Tibial nerve (tissue), 4 donors: ENCODE results near the gene MRTFA. TPM values are rescaled to one million over a fixed set of nuclear protein-coding genes. Genes with fewer than 3 reads are reported as not detected.

Experiments
- DNase-seq, 2 donors: peaks; one replicate each; pipeline ENCODE4 v3.0.0-alpha.2; 2019; ENCODE audit warnings: low spot score in 2 of 2
- H3K27ac ChIP-seq, 4 donors: fragments of 200-600 bp; sonication (generic) in 3 of 4; one replicate each; pipeline ENCODE4 v1.5.1; 2017 to 2019; ENCODE audit warnings: mild to moderate bottlenecking in 1 of 4
- H3K27me3 ChIP-seq, 2 donors: fragments of 200-600 bp; sonication (generic) in 1 of 2; one replicate each; pipeline versions ENCODE4 v1.5.1 to v1.6.0; 2017 to 2019
- H3K36me3 ChIP-seq, 3 donors: fragments of 200-600 bp; sonication (generic); one replicate each; pipeline ENCODE4 v1.5.1; 2018 to 2019
- H3K4me1 ChIP-seq, 4 donors: fragments of 200-600 bp; sonication (generic) in 3 of 4; one replicate each; pipeline ENCODE4 v1.5.1; 2017 to 2019
- H3K4me3 ChIP-seq, 4 donors: fragments of 200-600 bp; sonication (generic) in 3 of 4; one replicate each; pipeline ENCODE4 v1.5.1; 2017 to 2019; ENCODE audit warnings: mild to moderate bottlenecking in 1 of 4, moderate library complexity in 1 of 4
- H3K9me3 ChIP-seq, 4 donors: fragments of 200-600 bp; sonication (generic) in 3 of 4; one replicate each; pipeline ENCODE4 v1.5.1; 2017 to 2019
- CTCF ChIP-seq, 5 experiments: fragments of 200-600 bp in 3 of 5; fragments of 450-650 bp in 2 of 5; sonication (generic) in 3 of 5; IDR thresholded peaks; one replicate each; pipeline ENCODE4 v1.5.1; 2016 to 2019; ENCODE audit warnings: antibody characterized with exemption in 5 of 5, mild to moderate bottlenecking in 3 of 5, moderate library complexity in 2 of 5
- EP300 ChIP-seq, 2 donors: sonication (generic); formaldehyde crosslinking; IDR thresholded peaks; one replicate each; pipeline ENCODE4 v1.6.1; 2017; ENCODE audit warnings: antibody characterized with exemption in 2 of 2, mild to moderate bottlenecking in 1 of 2
- POLR2A ChIP-seq, 2 donors: fragments of 450-650 bp; IDR thresholded peaks; one replicate each; pipeline ENCODE4 v1.6.1; 2017; ENCODE audit warnings: antibody characterized with exemption in 2 of 2, mild to moderate bottlenecking in 2 of 2, moderate library complexity in 2 of 2
- WGBS, 2 donors: methylation state at CpG; one replicate each; pipeline ENCODE4 v1.1.5; 2018; 5-methylcytosine and 5-hydroxymethylcytosine counted together
- total RNA-seq, 4 donors: library from RNA; depleted of rRNA; stranded (reverse); fragments of >200 nt; gene quantifications; one replicate each; pipeline ENCODE4 v1.1.0, GENCODE V29; 2016

The MRTFA gene
- total RNA-seq, 4 donors from 2014 or later: 69.7 to 119 (median 104) TPM

GRCh38 chr22:40607506-40607905 is 29.0 kb downstream of the MRTFA start:
- no peaks in the 10 kb centered on the region for H3K9me3 ChIP-seq
- no peak for DNase-seq
- peaks cover 0 to 62% (median 6%) of the 10 kb centered on the region in 4 donors for H3K4me1 ChIP-seq
- 73 to 87% methylated on average over 1 of the region's 1 CpG for WGBS, 2 donors
- no peaks in the 10 kb centered on the region for H3K27me3 ChIP-seq
- H3K27ac ChIP-seq: no peak overlapping the region
- TF ChIP-seq EP300 (IDR thresholded peaks at IDR 0.05) (no peak), POLR2A (IDR thresholded peaks at IDR 0.05) (no peak), CTCF (IDR thresholded peaks at IDR 0.05) (no peak)
- no peak overlapping the region for H3K4me3 ChIP-seq
- H3K36me3 ChIP-seq: no peaks in the 10 kb centered on the region

DNA sequence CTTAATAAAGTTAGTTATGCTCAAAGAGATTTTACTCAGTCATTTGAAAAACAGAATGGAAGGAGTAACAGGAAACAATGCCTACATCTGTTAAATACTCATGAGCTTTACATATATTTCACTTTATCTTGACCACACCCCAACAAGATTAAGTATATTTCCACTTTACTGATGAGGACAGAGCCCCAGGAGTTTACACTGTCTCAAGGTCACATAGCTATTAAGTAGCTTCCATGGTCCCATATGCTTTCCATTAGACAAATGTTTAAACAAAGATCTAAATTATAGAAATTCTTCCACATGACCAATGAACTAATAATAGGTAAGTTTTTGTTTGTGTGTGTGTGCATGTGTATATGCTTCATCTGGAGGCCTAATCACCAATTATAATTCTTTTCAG is 30.2 kb downstream of the MRTFA start:
- TF ChIP-seq EP300 (IDR thresholded peaks at IDR 0.05) (no peak), POLR2A (IDR thresholded peaks at IDR 0.05) (no peak), CTCF (IDR thresholded peaks at IDR 0.05) (no peak)
- Histone ChIP-seq H3K4me1 (peaks cover 0 to 69% (median 10%) of the 10 kb centered on the region in 4 donors), H3K4me3 (no peak overlapping the region), H3K9me3 (no peaks in the 10 kb centered on the region), H3K27ac (no peak overlapping the region), H3K27me3 (no peaks in the 10 kb centered on the region), H3K36me3 (no peaks in the 10 kb centered on the region)
- no peak for DNase-seq

DNA sequence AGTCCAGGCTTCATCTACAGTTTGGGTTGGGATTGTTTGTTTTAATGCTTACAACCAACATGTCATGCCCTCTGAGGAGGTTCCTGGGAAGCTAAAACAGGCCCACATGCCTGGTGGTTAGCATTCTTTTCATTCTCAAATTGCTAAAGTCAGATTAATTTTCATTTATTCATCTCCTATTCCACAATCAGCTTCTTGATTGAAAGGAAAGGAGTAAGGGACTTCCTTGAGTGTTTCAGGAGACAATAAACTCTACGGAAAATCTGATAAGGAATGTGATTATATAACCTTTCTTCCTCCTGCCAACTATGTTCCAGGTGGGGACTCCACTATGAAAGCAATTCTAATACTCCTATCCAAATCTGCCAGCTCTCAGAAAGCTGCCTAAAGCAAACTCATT is 30.8 kb downstream of the MRTFA start:
- no peak for TF ChIP-seq POLR2A (IDR thresholded peaks at IDR 0.05)
- TF ChIP-seq CTCF (IDR thresholded peaks at IDR 0.05): no peak
- no peak for TF ChIP-seq EP300 (IDR thresholded peaks at IDR 0.05)
- 33 to 41% methylated on average over 1 of the region's 1 CpG for WGBS, 2 donors
- H3K4me1 ChIP-seq: peaks cover 0 to 73% (median 10%) of the 10 kb centered on the region in 4 donors

DNA sequence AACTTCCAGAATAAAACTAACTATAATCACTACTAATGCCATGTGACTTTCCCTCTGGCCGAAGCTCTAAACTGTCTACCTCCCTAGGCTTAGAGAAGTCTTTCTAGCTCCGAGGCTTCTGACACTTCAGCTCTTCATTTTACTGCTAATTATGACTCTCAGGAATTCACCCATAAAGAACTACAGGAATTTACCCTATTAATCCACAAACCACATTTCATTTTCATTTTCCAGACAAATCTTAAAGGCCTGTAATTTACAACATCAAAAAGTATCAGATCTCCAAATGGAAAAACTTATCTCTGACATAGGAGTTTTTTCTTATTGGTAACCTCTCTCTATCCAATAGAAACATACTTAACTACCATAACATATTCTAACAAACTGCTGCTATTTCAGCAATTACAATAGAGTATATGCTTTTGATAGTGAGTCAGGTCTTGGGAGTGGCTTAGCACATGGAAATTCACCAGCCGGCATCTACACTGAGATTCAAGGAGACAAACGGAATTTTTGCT is 33.4 kb downstream of the MRTFA start:
- Histone ChIP-seq H3K27me3 (no peaks in the 10 kb centered on the region), H3K4me3 (no peak overlapping the region), H3K9me3 (no peaks in the 10 kb centered on the region), H3K36me3 (no peaks in the 10 kb centered on the region), H3K27ac (peak overlapping the region in 2 of 4 donors; percentile 2 to 28), H3K4me1 (peaks cover 0 to 70% (median 11%) of the 10 kb centered on the region in 4 donors)
- no peak for DNase-seq
- no peak for TF ChIP-seq POLR2A (IDR thresholded peaks at IDR 0.05)
- no peak for TF ChIP-seq EP300 (IDR thresholded peaks at IDR 0.05)
- no peak for TF ChIP-seq CTCF (IDR thresholded peaks at IDR 0.05)
- 40 to 47% methylated on average over 4 of the region's 4 CpGs for WGBS, 2 donors

More for the DNA sequence above, 30.8 kb downstream of the MRTFA start:
- Histone ChIP-seq H3K4me3 (no peak overlapping the region), H3K36me3 (no peaks in the 10 kb centered on the region), H3K9me3 (no peaks in the 10 kb centered on the region), H3K27me3 (no peaks in the 10 kb centered on the region), H3K27ac (peak overlapping the region in 2 of 4 donors; percentile 4 to 15)
- no peak for DNase-seq

DNA sequence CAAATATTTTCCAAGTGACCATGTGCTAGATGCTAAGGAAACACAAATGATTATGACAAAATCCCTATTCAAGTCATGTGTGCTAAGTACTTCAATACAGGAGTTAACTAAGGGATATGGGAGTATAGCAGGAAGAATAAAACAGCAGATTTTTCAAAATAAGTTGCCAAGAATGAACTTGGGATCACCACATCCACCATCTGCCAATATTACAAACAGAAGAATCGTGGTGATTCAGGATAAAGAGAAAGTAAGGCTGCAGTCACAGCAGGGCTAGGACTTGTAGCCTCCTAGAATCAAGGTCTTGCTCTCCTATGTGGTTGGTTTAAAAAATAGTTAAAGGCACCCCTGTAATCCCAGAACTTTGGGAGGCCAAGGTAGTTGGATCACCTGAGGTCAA is 34.3 kb downstream of the MRTFA start:
- H3K4me3 ChIP-seq: no peak overlapping the region
- H3K27me3 ChIP-seq: no peaks in the 10 kb centered on the region
- peak overlapping the region in 2 of 4 donors; percentile 11 to 20 for H3K27ac ChIP-seq
- H3K9me3 ChIP-seq: no peaks in the 10 kb centered on the region
- no peak for TF ChIP-seq POLR2A (IDR thresholded peaks at IDR 0.05)
- no peak for TF ChIP-seq EP300 (IDR thresholded peaks at IDR 0.05)
- no peak for TF ChIP-seq CTCF (IDR thresholded peaks at IDR 0.05)
- 64 to 73% methylated on average over 1 of the region's 1 CpG for WGBS, 2 donors
- H3K4me1 ChIP-seq: peaks cover 0 to 75% (median 17%) of the 10 kb centered on the region in 4 donors
- no peaks in the 10 kb centered on the region for H3K36me3 ChIP-seq
- no peak for DNase-seq
